Trophoblast cell (in vitro differentiated cells and primary cell): ENCODE measurements around the gene SLC45A3.

ENCODE experiments used
- DNase-seq, 2 donors: peaks; one replicate each; pipeline ENCODE4 v3.0.0-alpha.2; 2016
- H2AFZ ChIP-seq: 2 replicates; pipeline ENCODE4 v1.6.1; 2013; ENCODE audit warnings: low read length, moderate library complexity, mild to moderate bottlenecking; ENCODE audit not compliant: insufficient read depth, poor library complexity
- H2AK5ac ChIP-seq: 2 replicates; pipeline ENCODE4 v1.6.1; 2013; ENCODE audit warnings: mild to moderate bottlenecking, low read length
- H2BK120ac ChIP-seq: 2 replicates; pipeline ENCODE4 v1.6.1; 2013; ENCODE audit warnings: low read length, mild to moderate bottlenecking, moderate library complexity; ENCODE audit not compliant: insufficient read depth, poor library complexity
- H2BK12ac ChIP-seq: 2 replicates; pipeline ENCODE4 v1.6.1; 2013; ENCODE audit warnings: mild to moderate bottlenecking, low read length, moderate library complexity
- H2BK5ac ChIP-seq: 2 replicates; pipeline ENCODE4 v1.6.1; 2013; ENCODE audit warnings: low read length, low read depth, moderate library complexity, mild to moderate bottlenecking; ENCODE audit not compliant: poor library complexity
- H3K14ac ChIP-seq: 2 replicates; pipeline ENCODE4 v1.6.1; 2013; ENCODE audit warnings: mild to moderate bottlenecking, low read length
- H3K18ac ChIP-seq: 2 replicates; pipeline ENCODE4 v1.6.1; 2013; ENCODE audit warnings: mild to moderate bottlenecking, low read length
- H3K23ac ChIP-seq: 2 replicates; pipeline ENCODE4 v1.6.1; 2013; ENCODE audit warnings: low read length
- H3K27ac ChIP-seq: 2 replicates; pipeline ENCODE4 v1.5.1; 2013; ENCODE audit warnings: low read depth, mild to moderate bottlenecking, inconsistent platforms, low read length, moderate library complexity
- H3K27me3 ChIP-seq: 2 replicates; pipeline ENCODE4 v1.6.1; 2013; ENCODE audit warnings: inconsistent platforms, mild to moderate bottlenecking, low read length, moderate library complexity; ENCODE audit not compliant: insufficient read depth
- H3K36me3 ChIP-seq, 2 experiments: 1 replicate in 1 of 2; 2 replicates in 1 of 2; pipeline ENCODE4 v1.6.1; 2013; ENCODE audit warnings: low read length in 2 of 2, mild to moderate bottlenecking in 2 of 2, moderate library complexity in 1 of 2; ENCODE audit not compliant: insufficient read depth in 2 of 2, control insufficient read depth in 1 of 2
- H3K4ac ChIP-seq: 2 replicates; pipeline ENCODE4 v1.6.1; 2013; ENCODE audit warnings: low read depth, mild to moderate bottlenecking, low read length, moderate library complexity
- H3K4me1 ChIP-seq, 2 experiments: 1 replicate in 1 of 2; 2 replicates in 1 of 2; pipeline ENCODE4 v1.6.1; 2013; ENCODE audit warnings: low read length in 2 of 2, mild to moderate bottlenecking in 2 of 2, moderate library complexity in 1 of 2; ENCODE audit not compliant: insufficient read depth in 2 of 2, control insufficient read depth in 1 of 2
- H3K4me2 ChIP-seq: 2 replicates; pipeline ENCODE4 v1.6.1; 2013; ENCODE audit warnings: inconsistent platforms, mild to moderate bottlenecking, low read length, moderate library complexity
- H3K4me3 ChIP-seq: 2 replicates; pipeline ENCODE4 v1.5.1; 2013; ENCODE audit warnings: mild to moderate bottlenecking, low read depth, low read length, inconsistent platforms
- H3K79me1 ChIP-seq: one replicate; pipeline ENCODE4 v1.6.1; 2013; ENCODE audit warnings: low read length
- H3K79me2 ChIP-seq: 2 replicates; pipeline ENCODE4 v1.6.1; 2013; ENCODE audit warnings: low read length, mild to moderate bottlenecking; ENCODE audit not compliant: control insufficient read depth, insufficient read depth, poor library complexity
- H3K9ac ChIP-seq: 2 replicates; pipeline ENCODE4 v1.6.1; 2013; ENCODE audit warnings: mild to moderate bottlenecking, low read length
- H3K9me3 ChIP-seq: 2 replicates; pipeline ENCODE4 v1.6.1; 2013; ENCODE audit warnings: low read depth, mild to moderate bottlenecking, control low read depth, inconsistent platforms, low read length; ENCODE audit not compliant: insufficient read depth
- H4K12ac ChIP-seq: 2 replicates; pipeline ENCODE4 v1.6.1; 2013; ENCODE audit warnings: low read depth, mild to moderate bottlenecking, low read length, moderate library complexity
- H4K8ac ChIP-seq: 2 replicates; pipeline ENCODE4 v1.6.1; 2013; ENCODE audit warnings: low read depth, mild to moderate bottlenecking, low read length, moderate library complexity
- H4K91ac ChIP-seq: one replicate; pipeline ENCODE4 v1.6.1; 2013; ENCODE audit warnings: low read depth, mild to moderate bottlenecking, low read length, moderate library complexity
- WGBS: extraction: QIAGEN DNeasy Blood & Tissue Kit; methylation state at CpG from one replicate; pipeline ENCODE4 v1.1.7; 2013; ENCODE audit warnings: missing lambda C conversion rate; ENCODE audit not compliant: insufficient read length, insufficient coverage; ENCODE audit errors: extremely low coverage; 5-methylcytosine and 5-hydroxymethylcytosine counted together

SLC45A3 gene

DNA sequence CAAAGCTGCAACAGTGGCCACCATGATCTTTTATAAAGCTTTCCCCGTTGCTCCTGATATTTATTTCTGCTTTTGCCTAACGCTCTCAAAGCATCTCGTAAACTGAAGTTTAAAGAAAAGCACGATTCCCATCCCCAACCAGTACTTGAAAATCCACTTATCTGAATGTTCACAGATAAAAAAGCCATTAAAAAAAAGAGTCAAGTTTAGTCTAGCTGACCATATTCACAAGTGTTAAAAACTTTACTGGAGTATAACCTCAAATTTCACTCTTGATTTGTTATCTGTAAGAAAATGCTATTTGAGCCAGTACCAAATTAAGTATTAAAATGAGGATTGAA lies 34.6 kb upstream of the SLC45A3 start:
- Histone ChIP-seq H3K9me3 (no peaks in the 10 kb centered on the region), H2BK12ac (no peak overlapping the region), H3K27ac (no peak overlapping the region), H3K18ac (no peak overlapping the region), H3K23ac (no peak overlapping the region), H2AK5ac (no peak overlapping the region), H3K4me2 (no peak overlapping the region), H3K9ac (no peak overlapping the region), H3K36me3 (peaks cover 2 to 17% of the 10 kb centered on the region in 2 experiments), H3K27me3 (no peaks in the 10 kb centered on the region), H3K4me3 (no peak overlapping the region), H3K4me1 (no peaks in the 10 kb centered on the region), H4K91ac (no peak overlapping the region), H3K79me2 (no peaks in the 10 kb centered on the region), H2BK5ac (no peak overlapping the region), H4K8ac (no peak overlapping the region), H3K14ac (no peak overlapping the region), H4K12ac (no peak overlapping the region), H3K4ac (no peak overlapping the region), H2AFZ (no peak overlapping the region), H2BK120ac (no peak overlapping the region), H3K79me1 (no peaks in the 10 kb centered on the region)
- WGBS: no CpG with 5 or more reads among the region's 4 CpGs
- no peak for DNase-seq

DNA sequence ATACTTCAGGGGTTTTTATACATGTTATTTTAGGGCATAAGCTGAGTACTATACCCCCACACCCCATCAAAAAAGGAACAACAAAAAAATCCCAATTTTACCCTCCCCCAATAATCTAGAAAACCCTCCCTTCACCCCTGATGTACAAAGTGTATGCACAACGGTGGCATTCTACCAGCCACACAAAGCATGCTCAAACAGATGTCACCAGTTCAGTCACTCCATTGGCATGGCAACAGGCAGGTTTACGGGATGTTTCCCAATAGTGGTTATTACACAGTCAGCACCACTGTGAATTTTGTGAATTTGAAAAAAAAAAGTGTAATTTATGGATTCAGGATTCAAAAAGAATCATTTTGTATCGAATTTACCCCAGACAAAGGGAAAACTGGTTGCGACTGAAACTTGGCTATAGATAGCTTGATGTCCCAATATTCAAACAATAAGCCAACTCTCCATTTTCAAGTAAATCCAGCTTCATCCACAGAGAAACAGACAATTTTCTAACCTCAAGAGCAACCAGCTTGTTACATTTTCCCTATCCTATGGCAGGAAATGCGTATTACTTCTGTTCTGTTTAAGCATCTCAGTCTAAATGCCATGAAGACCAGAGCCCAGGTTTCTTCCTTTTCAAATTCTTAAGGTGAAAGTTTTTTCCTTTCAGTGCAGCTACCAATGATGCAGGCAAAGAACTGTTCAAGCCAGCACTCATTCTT lies 34.0 kb upstream of the SLC45A3 start:
- Histone ChIP-seq H3K27me3 (no peaks in the 10 kb centered on the region), H2BK120ac (no peak overlapping the region), H2AK5ac (no peak overlapping the region), H3K4me1 (no peaks in the 10 kb centered on the region), H4K12ac (no peak overlapping the region), H3K4me2 (no peak overlapping the region), H3K9me3 (no peaks in the 10 kb centered on the region), H3K36me3 (peaks cover 2 to 15% of the 10 kb centered on the region in 2 experiments), H3K18ac (no peak overlapping the region), H3K23ac (no peak overlapping the region), H2AFZ (no peak overlapping the region), H2BK5ac (no peak overlapping the region), H3K79me2 (no peaks in the 10 kb centered on the region), H3K4me3 (no peak overlapping the region), H3K27ac (no peak overlapping the region), H2BK12ac (no peak overlapping the region), H3K4ac (no peak overlapping the region), H3K14ac (no peak overlapping the region), H4K91ac (no peak overlapping the region), H3K9ac (no peak overlapping the region), H4K8ac (no peak overlapping the region), H3K79me1 (no peaks in the 10 kb centered on the region)
- DNase-seq: peak; percentile 17 to 66
- no CpG with 5 or more reads among the region's 5 CpGs for WGBS

DNA sequence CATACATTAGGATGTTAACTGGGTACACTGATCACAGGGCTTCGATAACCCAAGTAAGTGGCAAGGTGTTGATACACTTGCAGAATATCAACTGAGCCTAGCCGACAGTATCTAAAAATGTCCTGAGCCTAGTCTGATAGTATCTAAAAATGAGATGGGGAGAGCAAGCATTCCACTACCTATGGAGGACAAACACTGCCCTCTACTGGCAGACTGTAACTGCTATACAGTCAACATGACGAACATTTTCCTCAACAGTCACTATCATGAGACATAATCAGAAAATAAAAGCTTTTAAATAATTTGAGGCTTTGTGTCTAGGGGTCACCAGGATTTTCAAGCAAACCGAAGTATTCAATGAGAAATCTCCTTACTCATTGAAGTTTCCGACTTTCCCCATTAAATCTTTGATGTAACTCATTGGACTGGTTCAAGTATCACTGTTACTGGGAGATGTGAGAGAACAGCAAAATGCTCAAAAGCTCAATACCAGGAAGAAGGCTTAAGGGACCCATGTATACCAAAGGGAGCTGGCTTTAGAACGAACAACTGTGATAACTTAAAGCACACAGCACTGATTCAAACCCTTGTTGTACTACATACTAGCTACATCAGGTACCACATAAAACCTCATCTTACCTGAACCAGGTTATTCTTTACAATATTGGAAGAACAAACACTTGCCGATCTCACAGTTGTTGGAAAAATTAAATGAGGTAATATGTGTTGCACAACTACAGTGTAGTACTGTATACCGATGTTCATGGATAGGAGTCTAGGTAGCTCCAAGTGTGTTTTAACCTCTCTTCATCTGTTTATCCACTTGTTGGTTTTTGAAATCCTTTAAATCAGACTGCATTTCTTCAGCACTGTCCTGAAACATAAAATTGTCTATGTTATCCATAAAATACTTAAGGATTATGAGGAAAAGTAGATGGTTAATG lies 31.1 kb upstream of the SLC45A3 start:
- Histone ChIP-seq H3K79me2 (no peaks in the 10 kb centered on the region), H4K91ac (no peak overlapping the region), H2BK120ac (no peak overlapping the region), H3K23ac (no peak overlapping the region), H3K4me3 (no peak overlapping the region), H2BK5ac (no peak overlapping the region), H2AFZ (no peak overlapping the region), H3K14ac (no peak overlapping the region), H3K79me1 (no peaks in the 10 kb centered on the region), H3K27me3 (no peaks in the 10 kb centered on the region), H3K9ac (no peak overlapping the region), H3K36me3 (peaks cover 0 to 12% of the 10 kb centered on the region in 2 experiments), H3K18ac (no peak overlapping the region), H2AK5ac (no peak overlapping the region), H3K9me3 (no peaks in the 10 kb centered on the region), H2BK12ac (no peak overlapping the region), H3K4me1 (no peaks in the 10 kb centered on the region), H3K4me2 (no peak overlapping the region), H4K8ac (no peak overlapping the region), H3K4ac (no peak overlapping the region), H4K12ac (no peak overlapping the region), H3K27ac (no peak overlapping the region)
- no CpG with 5 or more reads among the region's 8 CpGs for WGBS
- DNase-seq: peak; percentile 62 to 94

DNA sequence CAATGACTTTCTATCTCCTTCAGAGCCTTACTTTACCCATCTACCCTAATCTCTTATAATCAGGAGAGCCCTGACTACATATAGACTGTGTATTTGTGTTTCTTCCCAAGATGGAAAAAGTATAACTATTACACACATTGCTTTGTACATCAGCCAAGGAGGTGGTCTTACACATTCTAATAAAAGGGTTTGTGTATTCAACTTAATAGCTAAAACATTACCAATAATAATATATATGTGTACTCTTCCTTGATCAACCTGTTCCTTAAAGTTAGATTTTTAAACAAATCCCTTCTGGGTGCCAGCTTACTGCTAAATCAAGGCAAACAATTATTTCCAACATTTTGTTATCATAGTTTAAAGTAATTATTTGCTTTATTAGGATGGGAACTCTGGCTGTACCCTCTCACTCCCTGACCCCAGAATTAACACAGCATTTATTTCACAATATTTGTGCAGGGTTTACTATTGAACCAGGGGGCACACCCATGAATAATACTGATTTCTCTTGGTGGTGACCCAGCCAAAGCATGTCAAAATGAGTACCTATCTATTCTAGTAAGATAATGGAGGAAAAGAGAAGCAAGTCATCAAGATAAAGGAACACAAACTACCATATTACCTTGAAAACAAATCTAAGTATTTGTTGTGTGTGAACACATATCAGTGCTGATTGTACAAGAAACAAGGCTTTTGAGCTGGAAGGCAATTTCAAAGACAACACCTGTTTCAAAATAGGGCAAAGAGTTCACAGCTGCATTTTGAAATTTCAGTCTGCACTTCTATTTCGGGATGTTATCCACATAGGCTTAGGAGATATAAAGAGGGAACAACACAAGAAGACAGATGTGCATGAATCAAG lies 30.1 kb upstream of the SLC45A3 start:
- Histone ChIP-seq H3K23ac (no peak overlapping the region), H3K27me3 (no peaks in the 10 kb centered on the region), H3K14ac (no peak overlapping the region), H2AFZ (no peak overlapping the region), H2BK12ac (no peak overlapping the region), H2BK120ac (no peak overlapping the region), H3K4me2 (no peak overlapping the region), H3K79me2 (no peaks in the 10 kb centered on the region), H3K9me3 (no peaks in the 10 kb centered on the region), H3K18ac (no peak overlapping the region), H2AK5ac (no peak overlapping the region), H3K4me1 (no peaks in the 10 kb centered on the region), H3K4me3 (no peak overlapping the region), H3K27ac (no peak overlapping the region), H3K36me3 (peaks cover 0 to 8% of the 10 kb centered on the region in 2 experiments), H4K91ac (no peak overlapping the region), H4K8ac (no peak overlapping the region), H3K4ac (no peak overlapping the region), H4K12ac (no peak overlapping the region), H3K79me1 (no peaks in the 10 kb centered on the region), H2BK5ac (no peak overlapping the region), H3K9ac (no peak overlapping the region)
- no CpG with 5 or more reads among the region's 1 CpG for WGBS
- no peak for DNase-seq
